ENCODE measurements around the gene GALNT6.

DNA sequence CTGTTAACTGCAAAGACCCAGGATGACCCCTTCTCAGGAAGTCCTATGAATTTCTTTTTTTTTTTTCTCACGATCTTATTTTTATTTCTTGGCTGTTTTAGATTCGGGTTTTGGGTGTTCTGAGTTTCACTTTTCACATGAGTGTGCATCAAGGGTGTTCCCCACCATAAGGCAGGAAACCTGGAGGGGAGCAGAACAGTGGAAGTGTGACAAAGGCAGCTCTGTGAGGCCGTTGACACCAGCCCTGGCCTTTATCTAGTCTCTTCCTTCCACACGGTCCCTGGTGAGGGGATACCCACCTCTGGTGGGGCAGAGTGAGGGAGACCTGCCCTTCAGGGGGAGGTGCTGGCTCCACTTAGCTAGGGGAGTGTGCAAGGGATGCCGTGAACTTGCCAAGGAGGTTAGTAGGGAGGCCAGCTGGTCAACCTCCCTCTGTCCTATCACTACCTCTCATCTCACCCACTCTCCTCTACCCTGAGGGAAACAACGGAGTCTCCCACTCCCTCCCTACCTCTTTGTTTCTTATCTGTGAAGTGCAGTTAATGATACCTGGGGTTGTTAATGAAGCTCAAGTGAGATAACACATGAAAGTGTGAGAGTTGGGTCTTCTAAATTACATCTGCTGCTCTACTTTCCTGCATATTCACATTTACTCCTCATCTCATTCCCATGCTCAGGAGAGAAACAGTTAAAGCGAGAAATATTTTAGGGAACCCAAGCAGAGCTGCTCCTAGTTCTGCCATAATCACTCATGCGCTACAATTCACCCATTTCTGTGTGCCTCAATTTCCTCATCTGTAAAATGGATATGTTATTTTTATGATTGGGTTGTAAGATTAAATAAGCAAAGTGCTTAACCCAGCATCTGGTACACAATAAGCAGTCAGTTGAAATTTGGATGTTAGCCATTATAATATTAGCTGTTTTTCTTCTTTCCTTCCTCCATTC, 4.4 kb upstream of the GALNT6 start:
- TF ChIP-seq CTCF (conservative IDR thresholded peaks at IDR 0.05) (no peak), EZH2 (IDR thresholded peaks at IDR 0.05; ENCODE audit: low read depth) (no peak)

All from PC-9 (cell line).